ENCODE results near the gene LAS1L.

DNA sequence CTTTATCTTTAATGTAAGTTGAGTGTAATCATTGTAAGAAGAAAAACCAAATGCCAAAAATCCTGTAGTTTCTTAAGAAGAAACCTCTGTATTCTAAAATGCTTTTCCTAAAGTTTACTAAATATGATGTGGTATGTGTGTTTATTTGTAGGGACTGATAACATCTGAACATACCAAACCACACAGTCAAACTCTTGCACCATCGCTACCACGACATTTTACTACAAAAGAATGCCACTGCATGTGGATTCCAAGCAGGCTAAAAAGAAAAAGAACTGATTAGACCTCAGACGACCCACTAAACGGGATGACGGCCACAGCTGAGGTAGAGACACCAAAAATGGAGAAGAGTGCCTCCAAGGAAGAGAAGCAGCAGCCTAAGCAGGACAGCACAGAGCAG lies 46.1 kb downstream of the LAS1L start:
- TF ChIP-seq, protein P1, sequence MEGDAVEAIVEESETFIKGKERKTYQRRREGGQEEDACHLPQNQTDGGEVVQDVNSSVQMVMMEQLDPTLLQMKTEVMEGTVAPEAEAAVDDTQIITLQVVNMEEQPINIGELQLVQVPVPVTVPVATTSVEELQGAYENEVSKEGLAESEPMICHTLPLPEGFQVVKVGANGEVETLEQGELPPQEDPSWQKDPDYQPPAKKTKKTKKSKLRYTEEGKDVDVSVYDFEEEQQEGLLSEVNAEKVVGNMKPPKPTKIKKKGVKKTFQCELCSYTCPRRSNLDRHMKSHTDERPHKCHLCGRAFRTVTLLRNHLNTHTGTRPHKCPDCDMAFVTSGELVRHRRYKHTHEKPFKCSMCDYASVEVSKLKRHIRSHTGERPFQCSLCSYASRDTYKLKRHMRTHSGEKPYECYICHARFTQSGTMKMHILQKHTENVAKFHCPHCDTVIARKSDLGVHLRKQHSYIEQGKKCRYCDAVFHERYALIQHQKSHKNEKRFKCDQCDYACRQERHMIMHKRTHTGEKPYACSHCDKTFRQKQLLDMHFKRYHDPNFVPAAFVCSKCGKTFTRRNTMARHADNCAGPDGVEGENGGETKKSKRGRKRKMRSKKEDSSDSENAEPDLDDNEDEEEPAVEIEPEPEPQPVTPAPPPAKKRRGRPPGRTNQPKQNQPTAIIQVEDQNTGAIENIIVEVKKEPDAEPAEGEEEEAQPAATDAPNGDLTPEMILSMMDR (IDR thresholded peaks at IDR 0.05; ENCODE audit: low read depth, low read length, poor library complexity, severe bottlenecking), result no peak
- TF ChIP-seq EZH2phosphoT487 (IDR thresholded peaks at IDR 0.05; ENCODE audit: borderline replicate concordance, low read length), result no peak
